HepG2 (cell line): ENCODE data around the gene NDUFS1. TPM values are rescaled to one million over a fixed set of nuclear protein-coding genes. Genes with fewer than 3 reads are reported as not detected.

ENCODE experiments used
- ATF1 ChIP-seq: IDR thresholded peaks from 2 replicates; pipeline ENCODE4 v1.6.1; 2016; ENCODE audit warnings: mild to moderate bottlenecking, control low read depth
- ATF7-NPFF ChIP-seq: sonication (generic); formaldehyde crosslinking; IDR thresholded peaks from 2 replicates; pipeline ENCODE4 v1.8.1; 2023; ENCODE audit warnings: mild to moderate bottlenecking, low read depth, missing genetic modification reagents, moderate library complexity
- CBFB ChIP-seq: sonication (generic); formaldehyde crosslinking; IDR thresholded peaks from 2 replicates; pipeline ENCODE4 v1.4.0; 2020; ENCODE audit warnings: missing genetic modification reagents
- FOXA1 ChIP-seq, 2 experiments: fragments of 450-650 bp in 1 of 2; sonication (generic) in 1 of 2; formaldehyde crosslinking in 1 of 2; IDR thresholded peaks; 2 replicates each; pipeline versions ENCODE4 v1.4.0 to v1.6.1; 2016 to 2020; ENCODE audit warnings: missing genetic modification reagents in 1 of 2
- HNF4G ChIP-seq, 2 experiments: sonication (generic) in 1 of 2; formaldehyde crosslinking in 1 of 2; IDR thresholded peaks; 2 replicates each; pipeline versions ENCODE4 v1.4.0 to v1.6.1; 2011 to 2020; ENCODE audit warnings: borderline replicate concordance in 2 of 2, low read depth in 2 of 2, mild to moderate bottlenecking in 2 of 2, low read length in 1 of 2, missing genetic modification reagents in 1 of 2, moderate library complexity in 1 of 2
- MAFF ChIP-seq: IDR thresholded peaks from 2 replicates; pipeline ENCODE4 v1.6.1; 2011; ENCODE audit warnings: low read depth, low read length, improper control_type of control experiment
- MTERF4 ChIP-seq: sonication (generic); formaldehyde crosslinking; IDR thresholded peaks from 2 replicates; pipeline ENCODE4 v1.8.0; 2023; ENCODE audit warnings: mild to moderate bottlenecking, missing genetic modification reagents
- NR2F6 ChIP-seq, 2 experiments: IDR thresholded peaks; 2 replicates each; pipeline ENCODE4 v1.6.1; 2016; ENCODE audit warnings: antibody characterized with exemption in 1 of 2, mild to moderate bottlenecking in 1 of 2
- SMARCE1 ChIP-seq: fragments of 450-650 bp; IDR thresholded peaks from 2 replicates; pipeline ENCODE4 v1.6.1; 2017; ENCODE audit warnings: borderline replicate concordance
- ZNF513 ChIP-seq: sonication (generic); formaldehyde crosslinking; conservative IDR thresholded peaks from 2 replicates; pipeline ENCODE4 v1.5.0; 2020; ENCODE audit warnings: missing genetic modification reagents
- ZNF557 ChIP-seq: sonication (generic); formaldehyde crosslinking; IDR thresholded peaks from 2 replicates; pipeline ENCODE4 v1.4.0; 2020; ENCODE audit warnings: missing genetic modification reagents
- ZNF569 ChIP-seq: sonication (generic); formaldehyde crosslinking; IDR thresholded peaks from 2 replicates; pipeline ENCODE4 v1.5.0; 2020; ENCODE audit warnings: mild to moderate bottlenecking, missing genetic modification reagents, moderate library complexity, borderline replicate concordance
- ZNF619 ChIP-seq: sonication (generic); formaldehyde crosslinking; IDR thresholded peaks from 2 replicates; pipeline ENCODE4 v1.4.0; 2020; ENCODE audit warnings: mild to moderate bottlenecking, missing genetic modification reagents
- ZNF672 ChIP-seq: sonication (generic); formaldehyde crosslinking; IDR thresholded peaks from 2 replicates; pipeline ENCODE4 v1.8.1; 2022; ENCODE audit warnings: missing genetic modification reagents
- polyA plus RNA-seq, 8 experiments: library from polyadenylated mRNA; depleted of rRNA in 3 of 8; stranded (reverse) in 7 of 8; unstranded in 1 of 8; fragments of >200 nt; fragmentation: Illumina TruSeq in 4 of 8; extraction: Trizol in 4 of 8; gene quantifications; 2 replicates each; pipeline versions ENCODE4 v1.2.1 to v1.2.3, GENCODE V29; 2011 to 2016; ENCODE audit warnings: low read depth in 4 of 8, missing spikeins in 1 of 8, mixed read lengths in 1 of 8; ENCODE audit not compliant: insufficient read depth in 1 of 8
- total RNA-seq, 5 experiments: library from RNA; depleted of rRNA; stranded (reverse); fragments of >200 nt; fragmentation: Illumina TruSeq; extraction: Trizol; gene quantifications; 2 replicates each; pipeline ENCODE4 v1.2.3, GENCODE V29; 2016; ENCODE audit warnings: low read depth in 1 of 5
- TF ChIP-seq, protein P1 (sequence below), 2 experiments: sonication (generic) in 1 of 2; formaldehyde crosslinking in 1 of 2; IDR thresholded peaks; 2 replicates each; pipeline versions ENCODE4 v1.5.1 to v1.6.1; 2011 to 2020; ENCODE audit warnings: borderline replicate concordance in 1 of 2, low read depth in 1 of 2, low read length in 1 of 2, mild to moderate bottlenecking in 1 of 2, missing genetic modification reagents in 1 of 2, moderate library complexity in 1 of 2
- TF ChIP-seq, protein P2 (sequence below): IDR thresholded peaks from 2 replicates; pipeline ENCODE4 v1.6.1; 2016; ENCODE audit warnings: missing compliant biosample characterization, missing genetic modification reagents, borderline replicate concordance
- TF ChIP-seq, protein P3 (sequence below): sonication (generic); formaldehyde crosslinking; IDR thresholded peaks from 2 replicates; pipeline ENCODE4 v1.4.0; 2020; ENCODE audit warnings: mild to moderate bottlenecking, missing genetic modification reagents
- TF ChIP-seq, protein P4 (sequence below): IDR thresholded peaks from 2 replicates; pipeline ENCODE4 v1.4.0; 2020; ENCODE audit warnings: mild to moderate bottlenecking, missing genetic modification reagents

The NDUFS1 gene
- total and polyA plus RNA-seq, 2 of the 13 experiments (the other 11 are each of a cell fraction or from before 2014, with no cell fraction given): 139 to 242 TPM

DNA sequence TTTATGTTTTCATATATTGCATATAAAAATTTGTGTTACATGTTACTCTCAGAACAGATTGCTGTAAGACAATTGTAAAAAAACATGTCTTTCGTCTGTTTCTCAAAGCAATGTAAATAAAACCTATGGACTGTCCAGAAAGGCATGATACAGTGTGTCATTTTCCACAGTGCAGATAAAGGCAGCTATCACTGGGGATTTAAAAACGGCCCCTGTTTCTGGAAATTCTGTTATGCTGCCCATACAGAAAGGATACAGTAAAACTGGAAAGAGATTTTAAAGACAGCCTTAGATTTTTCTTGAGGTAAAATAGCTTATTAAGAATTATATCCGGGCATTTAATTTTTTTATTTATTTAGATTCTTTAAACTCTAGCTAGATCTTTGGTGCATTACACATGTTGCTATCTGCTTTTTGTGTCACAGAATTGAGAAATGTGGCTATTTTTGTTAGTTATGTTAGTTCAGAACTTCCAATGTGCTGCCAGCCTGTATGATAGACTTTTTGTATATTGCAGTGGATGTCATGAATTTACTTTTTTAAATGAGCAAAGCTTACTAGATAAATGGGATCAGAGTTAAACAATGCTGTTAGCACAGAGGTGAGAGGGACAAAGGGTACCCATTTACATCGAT lies 72.4 kb downstream of the NDUFS1 start (continued):
- no peak for TF ChIP-seq ZNF619 (CRISPR knock-in tag)
- TF ChIP-seq FOXA1 (IDR thresholded peaks at IDR 0.05): no peak
- TF ChIP-seq FOXA1 (CRISPR knock-in tag; IDR thresholded peaks at IDR 0.05): peak; percentile 68
- TF ChIP-seq, protein P1, sequence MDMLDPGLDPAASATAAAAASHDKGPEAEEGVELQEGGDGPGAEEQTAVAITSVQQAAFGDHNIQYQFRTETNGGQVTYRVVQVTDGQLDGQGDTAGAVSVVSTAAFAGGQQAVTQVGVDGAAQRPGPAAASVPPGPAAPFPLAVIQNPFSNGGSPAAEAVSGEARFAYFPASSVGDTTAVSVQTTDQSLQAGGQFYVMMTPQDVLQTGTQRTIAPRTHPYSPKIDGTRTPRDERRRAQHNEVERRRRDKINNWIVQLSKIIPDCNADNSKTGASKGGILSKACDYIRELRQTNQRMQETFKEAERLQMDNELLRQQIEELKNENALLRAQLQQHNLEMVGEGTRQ (IDR thresholded peaks at IDR 0.05; ENCODE audit: low read depth, low read length): no peak
- TF ChIP-seq, protein P1 (CRISPR knock-in tag; IDR thresholded peaks at IDR 0.05; ENCODE audit: borderline replicate concordance): no peak
- TF ChIP-seq ATF7-NPFF (CRISPR knock-in tag): no peak
- TF ChIP-seq SMARCE1: no peak
- TF ChIP-seq ATF1: 0 out of 2 replicates have a peak, but pooled peaks have one; percentile 38
- 0 out of 2 replicates have a peak, but pooled peaks have one; percentile 36 for TF ChIP-seq HNF4G (IDR thresholded peaks at IDR 0.05; ENCODE audit: borderline replicate concordance, low read depth, low read length)
- TF ChIP-seq HNF4G (CRISPR knock-in tag; IDR thresholded peaks at IDR 0.05; ENCODE audit: borderline replicate concordance, low read depth): no peak
- TF ChIP-seq, protein P2, sequence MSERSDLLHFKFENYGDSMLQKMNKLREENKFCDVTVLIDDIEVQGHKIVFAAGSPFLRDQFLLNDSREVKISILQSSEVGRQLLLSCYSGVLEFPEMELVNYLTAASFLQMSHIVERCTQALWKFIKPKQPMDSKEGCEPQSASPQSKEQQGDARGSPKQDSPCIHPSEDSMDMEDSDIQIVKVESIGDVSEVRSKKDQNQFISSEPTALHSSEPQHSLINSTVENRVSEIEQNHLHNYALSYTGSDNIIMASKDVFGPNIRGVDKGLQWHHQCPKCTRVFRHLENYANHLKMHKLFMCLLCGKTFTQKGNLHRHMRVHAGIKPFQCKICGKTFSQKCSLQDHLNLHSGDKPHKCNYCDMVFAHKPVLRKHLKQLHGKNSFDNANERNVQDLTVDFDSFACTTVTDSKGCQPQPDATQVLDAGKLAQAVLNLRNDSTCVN (CRISPR knock-in tag): no peak
- no peak for TF ChIP-seq MTERF4
- no peak for TF ChIP-seq MAFF
- no peak for TF ChIP-seq ZNF672 (CRISPR knock-in tag)
- no peak for TF ChIP-seq NR2F6 (IDR thresholded peaks at IDR 0.05)
- no peak for TF ChIP-seq NR2F6 (CRISPR knock-in tag; IDR thresholded peaks at IDR 0.05)
- TF ChIP-seq ZNF569 (CRISPR knock-in tag): no peak
- TF ChIP-seq, protein P3, sequence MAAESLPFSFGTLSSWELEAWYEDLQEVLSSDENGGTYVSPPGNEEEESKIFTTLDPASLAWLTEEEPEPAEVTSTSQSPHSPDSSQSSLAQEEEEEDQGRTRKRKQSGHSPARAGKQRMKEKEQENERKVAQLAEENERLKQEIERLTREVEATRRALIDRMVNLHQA: no peak
- no peak for TF ChIP-seq ZNF557 (CRISPR knock-in tag)
- no peak for TF ChIP-seq ZNF513 (CRISPR knock-in tag)
- TF ChIP-seq, protein P4, sequence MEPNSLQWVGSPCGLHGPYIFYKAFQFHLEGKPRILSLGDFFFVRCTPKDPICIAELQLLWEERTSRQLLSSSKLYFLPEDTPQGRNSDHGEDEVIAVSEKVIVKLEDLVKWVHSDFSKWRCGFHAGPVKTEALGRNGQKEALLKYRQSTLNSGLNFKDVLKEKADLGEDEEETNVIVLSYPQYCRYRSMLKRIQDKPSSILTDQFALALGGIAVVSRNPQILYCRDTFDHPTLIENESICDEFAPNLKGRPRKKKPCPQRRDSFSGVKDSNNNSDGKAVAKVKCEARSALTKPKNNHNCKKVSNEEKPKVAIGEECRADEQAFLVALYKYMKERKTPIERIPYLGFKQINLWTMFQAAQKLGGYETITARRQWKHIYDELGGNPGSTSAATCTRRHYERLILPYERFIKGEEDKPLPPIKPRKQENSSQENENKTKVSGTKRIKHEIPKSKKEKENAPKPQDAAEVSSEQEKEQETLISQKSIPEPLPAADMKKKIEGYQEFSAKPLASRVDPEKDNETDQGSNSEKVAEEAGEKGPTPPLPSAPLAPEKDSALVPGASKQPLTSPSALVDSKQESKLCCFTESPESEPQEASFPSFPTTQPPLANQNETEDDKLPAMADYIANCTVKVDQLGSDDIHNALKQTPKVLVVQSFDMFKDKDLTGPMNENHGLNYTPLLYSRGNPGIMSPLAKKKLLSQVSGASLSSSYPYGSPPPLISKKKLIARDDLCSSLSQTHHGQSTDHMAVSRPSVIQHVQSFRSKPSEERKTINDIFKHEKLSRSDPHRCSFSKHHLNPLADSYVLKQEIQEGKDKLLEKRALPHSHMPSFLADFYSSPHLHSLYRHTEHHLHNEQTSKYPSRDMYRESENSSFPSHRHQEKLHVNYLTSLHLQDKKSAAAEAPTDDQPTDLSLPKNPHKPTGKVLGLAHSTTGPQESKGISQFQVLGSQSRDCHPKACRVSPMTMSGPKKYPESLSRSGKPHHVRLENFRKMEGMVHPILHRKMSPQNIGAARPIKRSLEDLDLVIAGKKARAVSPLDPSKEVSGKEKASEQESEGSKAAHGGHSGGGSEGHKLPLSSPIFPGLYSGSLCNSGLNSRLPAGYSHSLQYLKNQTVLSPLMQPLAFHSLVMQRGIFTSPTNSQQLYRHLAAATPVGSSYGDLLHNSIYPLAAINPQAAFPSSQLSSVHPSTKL: peak; percentile 35; the same call in 1 of the 2 replicates
- TF ChIP-seq CBFB: no peak
